Thoracic aorta (tissue), 2 donors: Measurements from ENCODE around the gene ADCY9. TPM values are rescaled to one million over a fixed set of nuclear protein-coding genes. Genes with fewer than 3 reads are reported as not detected.

Experiments
- ATAC-seq: fragments of 150-250 bp; one replicate; pipeline ENCODE4 v1.8.0; 2017; ENCODE audit warnings: low read depth; ENCODE audit not compliant: insufficient number of reproducible peaks, low FRiP score
- DNase-seq: peaks from one replicate; pipeline ENCODE4 v3.0.0-alpha.2; 2020; ENCODE audit warnings: low spot score
- H3K27ac ChIP-seq, 2 donors: fragments of 200-600 bp; sonication (generic); 1 replicate in 1 of 2; 2 replicates in 1 of 2; pipeline ENCODE4 v1.5.1; 2016; ENCODE audit warnings: mild to moderate bottlenecking in 2 of 2, moderate library complexity in 2 of 2
- H3K27me3 ChIP-seq: fragments of 200-600 bp; sonication (generic); replicated peaks from 2 replicates; pipeline ENCODE4 v1.6.0; 2016; ENCODE audit warnings: mild to moderate bottlenecking; ENCODE audit not compliant: insufficient read depth
- H3K36me3 ChIP-seq: fragments of 200-600 bp; sonication (generic); one replicate; pipeline ENCODE4 v1.5.1; 2016
- H3K4me1 ChIP-seq, 2 donors: fragments of 200-600 bp; sonication (generic); 1 replicate in 1 of 2; 2 replicates in 1 of 2; pipeline versions ENCODE4 v1.5.1 to v1.6.0; 2016; ENCODE audit warnings: low read depth in 2 of 2, mild to moderate bottlenecking in 1 of 2; ENCODE audit not compliant: control insufficient read depth in 1 of 2
- H3K4me3 ChIP-seq: fragments of 200-600 bp; sonication (generic); 2 replicates; pipeline ENCODE4 v1.5.1; 2016; ENCODE audit warnings: mild to moderate bottlenecking
- H3K9me3 ChIP-seq: fragments of 200-600 bp; sonication (generic); 2 replicates; pipeline ENCODE4 v1.5.1; 2016
- CTCF ChIP-seq: fragments of 200-600 bp; sonication (generic); IDR thresholded peaks from one replicate; pipeline ENCODE4 v1.5.1; 2019; ENCODE audit warnings: antibody characterized with exemption
- total RNA-seq, 2 donors: library from RNA; depleted of rRNA; stranded (reverse); fragments of >200 nt; gene quantifications; one replicate each; pipeline versions ENCODE4 v1.1.0 to v1.2.3, GENCODE V29; 2016

ADCY9 gene
- total RNA-seq, 2 donors from 2014 or later: 44.1 to 83.8 TPM

- DNase-seq (no peak), ATAC-seq (no peak)
- Histone ChIP-seq H3K27me3 (no peaks in the 10 kb centered on the region), H3K4me3 (no peak overlapping the region), H3K36me3 (no peaks in the 10 kb centered on the region), H3K27ac (no peak overlapping the region), H3K4me1 (no peaks in the 10 kb centered on the region), H3K9me3 (no peaks in the 10 kb centered on the region)
- TF ChIP-seq CTCF: no peak
These were observed 7.5 kb upstream of the ADCY9 start for GRCh38 chr16:4123616-4124300.

GRCh38 chr16:4120176-4120575 lies 3.9 kb upstream of the ADCY9 start:
- Histone ChIP-seq H3K27ac (no peak overlapping the region), H3K27me3 (no peaks in the 10 kb centered on the region), H3K4me3 (no peak overlapping the region), H3K4me1 (peaks cover 0 to 6% of the 10 kb centered on the region in 2 donors), H3K9me3 (no peaks in the 10 kb centered on the region), H3K36me3 (no peaks in the 10 kb centered on the region)
- TF ChIP-seq CTCF: no peak
- ATAC-seq: no peak
- no peak for DNase-seq

GRCh38 chr16:4117250-4117578 lies 972 bp upstream of the ADCY9 start:
- DNase-seq: no peak
- Histone ChIP-seq H3K27ac (peak overlapping the region; percentile 78 to 80), H3K27me3 (no peaks in the 10 kb centered on the region), H3K4me1 (peaks cover 9 to 19% of the 10 kb centered on the region in 2 donors), H3K9me3 (no peaks in the 10 kb centered on the region), H3K36me3 (no peaks in the 10 kb centered on the region), H3K4me3 (peak overlapping the region; percentile 77)
- ATAC-seq: no peak
- TF ChIP-seq CTCF: no peak

DNA sequence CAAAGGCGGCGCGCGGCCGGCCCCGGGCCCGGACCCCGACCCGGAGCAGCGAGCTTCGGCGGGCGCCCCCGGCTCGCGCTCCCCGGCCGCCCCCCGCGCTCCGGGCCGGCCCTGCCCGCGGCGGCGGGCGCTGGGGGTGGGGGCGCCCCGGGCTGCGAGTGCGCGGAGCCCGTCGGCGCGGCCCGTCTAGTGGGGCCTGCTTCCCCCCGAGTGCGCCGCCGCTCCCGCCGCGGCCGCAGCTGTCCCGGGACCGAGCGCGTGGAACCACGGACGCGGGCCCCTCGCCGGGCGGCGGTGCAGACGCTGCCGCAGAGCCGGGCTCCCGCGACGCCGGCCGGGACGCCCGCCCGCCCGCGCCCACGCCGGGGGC lies 308 bp downstream of the ADCY9 start:
- no peak for TF ChIP-seq CTCF
- Histone ChIP-seq H3K27me3 (no peaks in the 10 kb centered on the region), H3K9me3 (no peaks in the 10 kb centered on the region), H3K36me3 (no peaks in the 10 kb centered on the region), H3K4me1 (peaks cover 9 to 32% of the 10 kb centered on the region in 2 donors), H3K4me3 (peak overlapping the region; percentile 80), H3K27ac (peak overlapping the region in 1 of 2 donors; percentile 66)
- ATAC-seq: no peak
- no peak for DNase-seq

DNA sequence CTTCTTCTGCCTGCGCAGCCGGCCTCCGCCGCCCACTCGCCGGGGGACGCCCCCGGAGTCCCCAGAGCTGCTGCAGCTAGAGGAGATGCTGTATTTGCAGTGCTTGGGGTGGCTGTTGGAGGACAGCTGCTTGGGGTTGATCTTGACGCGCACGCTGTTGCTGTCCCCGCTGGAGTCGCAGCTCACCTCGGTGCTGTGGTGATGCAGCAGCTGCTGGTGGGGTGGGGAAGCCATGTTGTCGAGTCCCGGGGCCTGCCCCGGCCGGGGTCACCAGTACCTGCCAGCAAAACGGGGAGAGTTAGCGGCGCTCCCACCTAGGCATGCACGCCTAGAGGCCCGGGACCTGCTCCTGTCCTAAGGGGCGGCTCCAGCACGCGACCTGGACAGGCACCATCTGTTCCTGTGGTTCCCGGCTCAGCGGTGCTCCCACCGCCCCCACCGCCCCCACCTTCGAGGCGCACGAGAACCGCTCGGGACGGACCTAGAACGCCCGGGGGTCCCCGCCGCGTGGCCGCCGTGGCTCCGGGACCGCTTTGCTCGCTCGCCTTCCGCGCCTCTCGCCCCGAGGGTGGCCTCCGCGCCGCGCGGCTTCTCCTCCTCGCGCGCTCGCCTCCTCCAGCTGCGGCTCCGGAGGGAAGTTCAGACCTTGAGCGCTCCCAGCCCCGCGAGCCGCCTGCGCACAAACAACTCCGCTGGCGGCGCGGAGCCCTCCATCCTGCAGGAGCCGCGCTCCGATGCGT lies 863 bp downstream of the ADCY9 start:
- Histone ChIP-seq H3K36me3 (no peaks in the 10 kb centered on the region), H3K9me3 (no peaks in the 10 kb centered on the region), H3K4me3 (peak overlapping the region; percentile 80), H3K27me3 (no peaks in the 10 kb centered on the region), H3K27ac (peak overlapping the region; percentile 58 to 66), H3K4me1 (peaks cover 11 to 38% of the 10 kb centered on the region in 2 donors)
- ATAC-seq (peak; percentile 19), DNase-seq (no peak)
- no peak for TF ChIP-seq CTCF
